GM12875 (cell line): ENCODE results near the gene TGFB3.

ENCODE experiments used
- H3K4me3 ChIP-seq: one replicate; pipeline ENCODE4 v1.5.1; 2011; ENCODE audit warnings: low read depth, low read length, control low read depth
- CTCF ChIP-seq: IDR thresholded peaks from 2 replicates; pipeline ENCODE4 v1.5.1; 2011; ENCODE audit warnings: low read depth, mild to moderate bottlenecking, control low read depth, inconsistent platforms, low read length, moderate library complexity, borderline replicate concordance; ENCODE audit not compliant: insufficient read depth

The TGFB3 gene

GRCh38 chr14:75980856-75981255 lies 939 bp downstream of the TGFB3 start:
- no peak for TF ChIP-seq CTCF
- H3K4me3 ChIP-seq, result no peak overlapping the region

- TF ChIP-seq CTCF, result no peak
- no peak overlapping the region for H3K4me3 ChIP-seq
Observed at GRCh38 chr14:75979648-75980565, 1.9 kb downstream of the TGFB3 start.

GRCh38 chr14:75979071-75979571 lies 2.7 kb downstream of the TGFB3 start:
- TF ChIP-seq CTCF, result peak; percentile 58
- H3K4me3 ChIP-seq, result no peak overlapping the region

- H3K4me3 ChIP-seq, result no peak overlapping the region
- TF ChIP-seq CTCF, result no peak
Observed at GRCh38 chr14:75978249-75978731, 3.5 kb downstream of the TGFB3 start.

- H3K4me3 ChIP-seq, result no peak overlapping the region
- TF ChIP-seq CTCF, result no peak
Observed at GRCh38 chr14:75977582-75977943, 4.2 kb downstream of the TGFB3 start.

- H3K4me3 ChIP-seq, result no peak overlapping the region
- no peak for TF ChIP-seq CTCF
Observed at GRCh38 chr14:75976826-75977581, 4.8 kb downstream of the TGFB3 start.
